HG02642 (cell line): ENCODE measurements around the gene LASP1.

Experiments
- ATAC-seq: cut with Tn5 transposase; IDR thresholded peaks from one replicate; pipeline ENCODE4 v1.9.1; 2021; ENCODE audit warnings: mild to moderate bottlenecking; ENCODE audit not compliant: unreplicated experiment, poor library complexity

Gene LASP1

DNA sequence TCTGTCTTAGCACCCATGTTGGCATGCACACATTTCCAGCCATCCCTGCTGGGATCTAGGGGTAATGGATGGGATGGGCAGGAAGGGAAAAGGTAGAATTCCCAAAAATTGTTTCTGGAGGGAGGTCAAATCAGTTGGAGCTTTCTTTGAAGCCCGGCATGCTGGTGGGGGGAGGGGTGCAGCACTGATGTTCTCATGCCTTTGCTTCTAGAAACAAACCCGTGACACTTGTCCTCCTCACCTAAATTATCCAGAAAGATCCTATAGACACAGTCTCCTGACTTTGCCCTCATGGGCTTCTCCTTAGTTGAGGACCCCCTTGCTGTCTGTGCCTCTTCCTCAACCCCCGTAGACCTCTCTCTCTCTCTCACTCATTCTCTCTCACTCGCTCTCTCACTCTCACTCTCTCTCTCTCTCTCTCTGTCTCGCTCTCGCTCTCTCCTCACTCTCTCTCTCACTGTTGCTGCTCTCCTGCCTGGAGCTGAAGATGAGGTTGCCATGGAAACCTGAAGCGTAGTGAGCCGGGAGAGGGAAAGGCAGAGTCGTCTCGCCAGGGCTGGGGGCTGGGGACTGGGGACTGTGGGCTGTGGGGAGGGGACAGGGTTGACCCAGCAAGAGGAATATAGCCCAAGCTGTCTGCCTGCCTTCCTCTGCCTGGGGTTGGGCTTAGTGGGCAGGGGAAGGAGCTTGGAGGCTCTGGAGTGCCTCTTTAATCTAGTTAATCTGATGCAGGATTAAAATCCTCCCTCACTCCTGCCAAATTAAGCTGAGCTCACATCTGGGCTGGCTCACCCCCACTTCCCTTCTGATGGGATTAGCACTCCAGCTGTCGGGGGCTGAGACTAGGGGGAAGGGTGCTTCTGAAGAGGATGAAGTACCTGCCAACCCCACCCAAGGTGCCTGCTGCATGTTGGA lies 16.1 kb downstream of the LASP1 start:
- ATAC-seq: no peak

DNA sequence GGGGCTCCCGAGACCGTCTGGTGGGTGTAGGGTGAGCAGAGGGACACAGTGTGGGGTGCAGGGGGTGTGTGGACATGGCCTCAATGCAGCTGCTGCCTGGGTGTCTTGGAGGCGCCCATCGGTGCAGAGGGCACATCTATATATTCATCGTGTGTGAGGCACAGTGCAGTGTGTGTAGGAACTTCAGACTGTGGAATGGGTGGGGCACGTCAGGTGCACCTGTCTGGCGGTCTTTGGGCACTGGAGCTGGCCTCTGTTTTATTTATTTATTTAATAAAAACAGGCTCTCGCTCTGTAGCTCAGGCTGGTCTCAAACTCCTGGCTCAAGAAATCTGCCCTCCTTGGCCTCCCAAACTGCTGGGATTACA lies 16.8 kb downstream of the LASP1 start:
- ATAC-seq: no peak

DNA sequence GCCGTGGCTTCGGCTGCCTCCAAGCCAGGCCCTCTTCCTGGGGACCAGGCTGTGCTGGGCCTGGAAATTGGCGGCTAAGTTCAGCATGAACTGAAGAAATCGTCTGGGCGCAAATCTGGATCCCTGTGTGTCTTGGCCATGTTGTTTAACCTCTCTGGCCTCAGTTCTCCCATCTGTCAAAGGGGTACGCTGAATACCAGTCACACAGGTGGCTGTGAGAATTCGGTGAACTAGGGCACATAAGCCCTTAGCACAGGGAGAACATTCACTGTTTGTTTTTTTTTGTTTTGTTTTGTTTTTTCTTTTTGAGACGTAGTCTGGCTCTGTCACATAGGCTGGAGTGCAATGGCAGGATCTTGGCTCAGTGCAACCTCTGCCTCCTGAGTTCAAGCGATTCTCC lies 19.0 kb downstream of the LASP1 start:
- no peak for ATAC-seq

DNA sequence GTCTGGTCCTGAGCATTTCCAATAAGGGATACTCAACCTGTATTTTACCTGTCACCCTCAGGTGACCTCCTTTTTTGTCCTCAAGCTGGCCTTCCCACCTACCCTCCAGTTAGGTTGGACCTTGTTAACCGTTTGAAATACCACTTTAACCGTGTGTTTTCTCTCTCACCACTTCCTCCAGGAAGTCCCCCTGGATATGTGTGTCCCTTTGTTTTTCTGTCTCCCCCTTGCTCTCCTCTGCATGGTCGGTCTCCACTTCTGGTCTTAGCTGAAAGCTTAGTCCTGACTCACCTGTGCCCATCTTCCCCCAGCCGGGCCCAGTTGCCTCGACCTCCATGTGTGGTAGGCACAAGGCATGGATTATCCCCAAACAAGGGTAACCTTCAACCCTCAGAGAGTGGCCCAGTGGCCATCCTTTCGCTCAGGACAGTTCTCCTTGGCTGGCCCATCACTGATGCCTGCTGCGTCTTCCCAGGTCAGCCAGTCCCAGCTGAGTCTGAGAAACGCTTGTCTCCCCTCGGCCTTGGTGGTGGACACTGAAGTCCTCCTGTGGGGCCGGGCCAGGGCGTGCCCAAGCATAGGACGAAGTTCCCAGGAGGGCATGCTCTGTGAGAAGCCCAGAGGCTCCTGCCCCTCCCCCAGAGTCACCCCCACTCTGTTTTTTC lies 20.0 kb downstream of the LASP1 start:
- no peak for ATAC-seq

DNA sequence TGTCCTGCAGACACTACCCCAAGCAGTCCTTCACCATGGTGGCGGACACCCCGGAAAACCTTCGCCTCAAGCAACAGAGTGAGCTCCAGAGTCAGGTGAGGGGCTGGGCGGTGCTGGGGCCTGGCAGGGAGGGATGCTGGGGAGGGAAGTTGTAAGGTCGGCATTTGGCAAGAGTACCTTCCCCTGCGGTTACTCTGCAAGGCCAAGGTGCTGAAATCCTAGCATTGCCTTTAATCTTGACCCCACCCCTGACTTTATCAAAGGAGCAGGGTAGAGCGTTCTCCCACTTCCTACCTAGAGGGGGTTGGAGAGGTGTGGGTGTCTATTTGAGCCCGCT lies 20.5 kb downstream of the LASP1 start:
- ATAC-seq: no peak

DNA sequence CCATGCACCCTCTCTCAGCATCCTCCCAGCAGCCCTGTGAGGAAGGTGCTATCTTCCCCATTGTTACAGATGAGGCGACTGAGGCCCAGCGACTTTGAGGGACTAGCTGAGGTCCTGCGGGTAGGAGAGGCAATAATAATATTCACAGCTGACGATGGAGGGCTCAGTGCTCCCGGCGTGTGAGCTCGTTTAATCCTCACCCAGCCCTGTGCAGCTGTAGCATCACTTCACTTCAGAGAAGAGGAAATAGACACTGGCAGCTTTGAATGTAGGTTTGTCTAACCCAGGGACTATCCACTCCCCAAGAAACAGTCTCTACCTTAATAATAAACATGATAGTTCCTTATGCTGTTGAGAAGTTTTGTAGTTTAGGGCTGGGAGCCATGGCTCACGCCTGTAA lies 21.6 kb downstream of the LASP1 start:
- ATAC-seq: no peak

DNA sequence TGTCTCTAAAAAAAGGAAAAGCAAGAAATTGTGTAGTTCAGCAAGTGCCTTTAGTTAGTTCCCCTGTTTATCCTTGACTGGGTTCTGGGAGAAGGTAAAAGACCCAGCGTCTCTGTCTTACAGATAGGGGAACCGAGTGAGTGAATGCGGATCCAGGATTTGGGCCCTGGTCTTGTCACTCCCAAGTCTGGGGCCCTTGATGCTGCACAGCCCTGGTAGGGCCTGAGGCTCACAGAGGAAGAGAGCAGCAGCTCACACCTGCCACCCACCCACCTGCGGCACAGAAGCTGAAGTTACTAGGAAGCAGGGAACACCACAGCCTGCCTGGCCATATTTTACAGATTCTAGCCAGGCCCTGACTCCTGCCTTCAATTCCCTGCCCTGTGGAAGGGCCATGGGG lies 22.2 kb downstream of the LASP1 start:
- no peak for ATAC-seq

DNA sequence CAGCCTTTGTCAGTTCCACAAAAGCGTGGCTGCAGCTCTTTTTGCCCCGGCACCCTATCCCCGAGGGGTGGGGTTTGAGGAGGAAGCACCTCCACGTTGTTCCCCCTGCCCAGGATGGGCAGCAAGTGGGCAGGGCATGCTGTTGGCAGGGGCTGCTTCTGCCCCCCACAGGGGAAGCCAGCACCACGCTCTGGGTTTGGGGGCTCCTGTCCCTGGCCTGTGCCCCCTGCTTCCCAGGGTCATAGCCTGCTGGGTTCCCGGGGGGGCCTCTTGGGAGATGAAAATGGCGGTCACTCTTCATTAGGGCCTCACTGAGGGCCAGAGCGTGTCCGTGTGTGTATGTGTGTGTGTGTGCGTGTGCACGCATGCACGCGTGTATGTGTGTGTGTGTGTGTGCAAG lies 22.8 kb downstream of the LASP1 start:
- ATAC-seq: no peak

DNA sequence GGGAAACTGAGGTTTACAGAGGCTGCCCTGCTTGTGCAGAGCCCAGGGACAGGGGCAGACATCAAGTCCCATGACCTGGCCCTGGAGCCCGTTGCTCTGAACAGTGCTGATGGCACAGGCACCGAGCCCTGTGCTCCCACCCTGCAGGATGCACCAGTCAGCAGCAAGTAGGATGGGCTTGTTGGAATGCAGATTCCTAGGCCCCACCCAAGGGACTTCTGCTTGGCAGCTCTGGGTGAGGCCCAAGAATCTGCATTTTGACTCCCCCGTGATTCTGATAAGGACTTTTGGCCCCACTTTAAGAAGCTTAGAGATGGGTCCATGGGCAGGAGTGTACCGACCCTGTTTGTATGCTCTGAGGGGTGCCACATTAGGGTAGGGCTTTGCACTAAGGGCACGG lies 23.3 kb downstream of the LASP1 start:
- ATAC-seq: no peak

DNA sequence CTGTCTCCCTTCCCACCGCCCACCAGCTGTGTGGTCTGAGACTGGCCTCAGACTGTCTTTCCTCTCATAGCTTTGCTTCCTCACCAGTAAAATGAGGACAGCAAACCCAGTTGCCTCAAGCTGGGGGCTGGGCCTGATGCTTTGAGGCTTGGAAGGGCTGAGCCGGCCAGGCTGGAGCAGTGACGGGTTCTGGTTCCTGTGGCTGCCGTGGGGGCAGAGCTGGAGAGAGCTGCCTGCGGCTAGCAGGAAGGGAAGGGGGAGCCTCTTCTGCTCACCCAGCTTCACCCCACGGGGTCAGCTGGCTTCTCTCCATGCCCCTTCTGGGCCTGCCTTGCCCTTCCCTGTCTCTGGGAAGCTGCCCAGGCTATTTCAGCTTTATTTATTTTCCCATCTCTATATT lies 23.7 kb downstream of the LASP1 start:
- ATAC-seq: no peak

DNA sequence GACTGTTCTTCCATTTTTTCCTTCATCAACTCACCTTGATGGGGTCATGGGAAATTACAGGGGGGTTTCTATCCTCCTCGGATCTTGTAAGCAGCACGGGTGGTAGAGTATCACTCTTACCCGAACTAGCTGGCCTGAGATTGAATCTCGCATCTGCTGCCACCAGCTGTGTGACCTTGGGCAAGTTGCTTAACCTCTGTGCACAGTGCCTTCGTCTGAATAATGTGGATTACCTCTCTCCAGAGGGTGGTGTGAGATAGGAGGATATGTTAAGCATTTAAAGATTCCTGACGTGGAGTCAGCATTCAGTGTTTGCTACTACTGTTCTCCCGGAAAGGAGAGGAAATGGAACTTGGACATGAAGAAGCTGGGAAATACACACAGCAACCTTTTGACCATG lies 24.4 kb downstream of the LASP1 start:
- no peak for ATAC-seq

DNA sequence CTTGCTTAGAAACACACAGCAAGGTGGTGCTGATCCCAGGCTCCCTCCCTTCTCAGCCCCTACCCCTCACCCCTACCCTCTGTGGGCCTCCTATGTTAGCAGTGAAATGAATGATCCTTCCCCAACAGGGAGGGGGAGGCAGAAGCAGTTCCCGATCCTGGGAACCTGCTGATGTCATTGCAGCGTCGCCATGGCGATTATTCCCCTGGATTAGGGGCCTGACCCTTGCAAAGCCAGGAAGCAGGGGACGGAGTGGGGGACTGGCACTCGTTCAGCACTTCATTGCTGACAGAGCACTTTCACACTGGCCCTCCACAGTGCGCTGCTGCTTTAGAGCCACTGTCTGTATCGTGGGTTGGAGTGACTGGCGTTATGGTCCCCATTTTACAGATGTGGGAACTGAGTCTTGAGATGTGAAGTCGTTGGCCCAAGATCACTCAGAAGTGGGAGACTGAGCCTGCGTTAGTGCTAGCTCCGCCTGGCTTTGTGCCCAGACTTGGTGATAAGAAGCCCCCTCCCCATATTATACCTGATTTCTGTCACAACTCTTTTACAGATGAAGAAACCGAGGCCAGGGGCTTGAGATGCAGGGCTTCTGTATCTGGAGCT lies 26.6 kb downstream of the LASP1 start:
- ATAC-seq: no peak

DNA sequence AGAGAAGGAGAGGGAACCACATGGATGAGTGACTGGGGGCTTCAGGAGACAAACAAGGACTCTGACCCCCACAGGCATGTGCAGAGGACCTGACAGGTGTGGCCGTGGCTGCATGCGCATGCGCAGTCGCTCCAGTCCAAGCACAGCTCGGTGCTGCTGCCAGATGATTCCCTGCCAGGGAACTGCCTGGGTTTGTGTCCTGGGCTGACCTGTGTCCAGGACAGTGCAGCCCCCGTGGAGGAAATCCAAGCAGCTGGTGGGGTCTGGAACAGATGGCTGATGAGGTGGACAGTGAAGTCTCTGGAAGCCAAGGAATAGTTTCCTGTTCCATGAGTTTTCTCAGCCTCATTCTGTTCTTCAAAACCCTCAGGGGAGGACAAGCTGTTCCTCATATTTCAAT lies 27.3 kb downstream of the LASP1 start:
- no peak for ATAC-seq

DNA sequence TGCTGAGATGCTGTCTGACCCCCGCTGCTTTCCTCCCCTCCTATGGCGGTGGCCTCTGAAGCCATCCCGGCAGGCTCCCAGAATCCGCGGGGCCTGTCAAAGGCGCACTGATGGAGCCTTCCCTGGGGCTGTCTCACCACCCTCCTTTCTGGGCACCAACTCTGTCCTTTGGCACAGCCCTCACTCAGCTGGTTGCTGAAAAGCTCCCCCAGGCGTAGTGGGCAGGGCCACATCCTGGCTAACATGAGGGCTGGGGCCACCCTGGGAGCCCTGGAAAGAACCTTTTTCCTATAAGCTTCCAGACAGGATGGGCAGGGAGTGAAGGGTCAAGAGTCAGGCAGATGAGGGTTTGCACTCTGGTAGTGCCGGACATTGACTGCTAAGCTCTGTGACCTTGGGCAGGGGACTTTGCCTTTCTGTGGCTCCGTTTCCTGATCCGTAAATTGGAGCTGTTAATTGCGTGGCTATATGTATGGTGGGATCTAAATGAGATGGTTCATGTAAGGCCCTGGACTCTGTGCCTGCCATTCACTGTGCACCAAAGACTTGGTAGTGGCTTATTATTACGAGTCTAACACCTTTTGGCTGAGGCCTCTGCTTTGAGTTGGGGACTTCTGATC lies 27.9 kb downstream of the LASP1 start:
- no peak for ATAC-seq

DNA sequence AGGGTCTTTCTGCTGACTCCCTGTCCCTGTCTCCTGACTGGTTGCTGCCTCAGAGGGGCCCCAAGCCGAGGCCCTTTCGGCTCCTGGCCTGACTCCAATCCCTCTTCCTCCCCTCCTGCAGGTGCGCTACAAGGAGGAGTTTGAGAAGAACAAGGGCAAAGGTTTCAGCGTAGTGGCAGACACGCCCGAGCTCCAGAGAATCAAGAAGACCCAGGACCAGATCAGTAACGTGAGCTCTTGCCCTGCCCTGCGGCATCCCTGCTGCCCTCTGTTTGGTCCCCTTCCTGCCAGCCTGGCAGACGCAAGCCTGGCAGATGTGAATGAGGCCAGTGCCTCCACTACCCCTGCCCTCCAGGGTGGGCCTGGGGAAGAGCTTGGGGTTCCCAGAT lies 28.4 kb downstream of the LASP1 start:
- ATAC-seq: peak; percentile 21

DNA sequence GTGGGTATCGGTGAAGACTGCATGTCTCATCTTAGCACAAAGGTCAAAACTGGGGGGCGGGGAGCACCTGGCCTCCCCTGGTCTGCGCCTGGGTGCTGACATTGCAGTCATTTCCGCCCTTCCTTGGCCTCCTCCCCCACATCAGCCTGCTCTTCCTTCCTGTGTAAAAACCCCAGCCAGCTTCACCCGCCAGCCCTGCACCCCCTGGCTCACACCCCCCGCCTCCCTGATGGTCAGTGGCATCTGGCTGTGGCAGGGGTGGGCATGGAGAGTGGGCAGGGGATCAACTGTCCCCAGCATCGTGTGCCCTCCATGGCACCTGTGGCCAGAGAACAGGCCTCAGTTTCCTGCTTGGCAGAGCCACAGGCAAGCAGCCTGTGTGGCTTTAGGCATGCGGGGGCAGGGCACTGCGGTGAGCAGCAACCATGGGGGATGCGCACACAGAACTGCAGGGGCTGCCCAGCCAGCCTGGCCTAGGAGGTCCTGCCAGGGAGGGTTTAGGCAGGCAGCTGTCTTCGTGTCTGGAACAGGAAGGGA lies 29.0 kb downstream of the LASP1 start:
- ATAC-seq: peak; percentile 81

DNA sequence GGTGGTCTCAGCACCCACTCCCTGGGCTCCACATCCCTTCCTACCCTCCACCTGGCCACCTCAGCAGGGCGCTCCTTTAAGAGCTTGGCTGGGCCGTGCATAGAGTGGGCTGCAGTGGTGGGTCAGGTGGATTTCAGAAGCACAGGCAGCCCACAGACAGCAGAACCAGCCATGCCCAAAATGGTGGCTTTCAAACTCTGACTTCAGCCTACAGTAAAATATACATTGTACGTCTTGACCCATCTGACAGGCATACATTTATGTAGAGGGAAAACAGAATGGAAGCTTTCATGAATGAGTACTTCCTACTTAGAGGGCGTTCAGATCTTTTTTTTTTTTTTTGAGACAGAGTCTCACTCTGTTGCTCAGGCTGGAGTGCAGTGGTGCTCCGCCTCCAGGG lies 29.6 kb downstream of the LASP1 start:
- ATAC-seq: no peak

DNA sequence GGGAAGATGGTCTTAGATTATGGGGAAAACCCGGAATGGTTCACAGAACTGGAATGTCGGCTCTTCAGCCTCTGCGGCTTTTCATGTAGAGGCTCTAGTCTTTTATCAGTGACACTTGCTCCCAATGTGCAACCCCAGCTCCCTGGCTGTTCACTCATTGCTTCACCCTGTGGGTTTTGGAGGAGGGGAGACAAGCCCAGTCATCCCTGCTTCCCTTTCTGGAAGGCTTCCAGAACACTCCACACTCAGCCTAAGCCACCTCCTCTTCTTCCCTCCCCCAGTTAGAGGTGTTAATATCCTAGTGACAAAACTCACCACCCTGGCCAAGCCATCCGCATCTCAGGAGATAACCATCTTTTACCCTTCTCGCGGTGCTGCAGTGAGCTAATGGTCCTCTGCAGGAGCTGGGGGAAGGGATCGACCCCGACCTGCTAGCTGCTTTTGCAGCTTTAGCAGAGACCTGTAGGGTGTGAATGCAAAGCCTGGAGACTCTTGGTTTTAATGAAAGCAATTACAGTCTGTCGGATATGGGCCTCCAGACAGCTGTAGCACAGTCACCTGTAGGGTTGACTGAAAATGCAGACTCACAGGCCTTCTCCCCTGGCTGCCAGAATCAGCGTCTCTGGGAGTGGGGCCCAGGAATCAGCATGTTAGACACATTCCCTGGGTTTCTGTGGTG lies 31.3 kb downstream of the LASP1 start:
- no peak for ATAC-seq

DNA sequence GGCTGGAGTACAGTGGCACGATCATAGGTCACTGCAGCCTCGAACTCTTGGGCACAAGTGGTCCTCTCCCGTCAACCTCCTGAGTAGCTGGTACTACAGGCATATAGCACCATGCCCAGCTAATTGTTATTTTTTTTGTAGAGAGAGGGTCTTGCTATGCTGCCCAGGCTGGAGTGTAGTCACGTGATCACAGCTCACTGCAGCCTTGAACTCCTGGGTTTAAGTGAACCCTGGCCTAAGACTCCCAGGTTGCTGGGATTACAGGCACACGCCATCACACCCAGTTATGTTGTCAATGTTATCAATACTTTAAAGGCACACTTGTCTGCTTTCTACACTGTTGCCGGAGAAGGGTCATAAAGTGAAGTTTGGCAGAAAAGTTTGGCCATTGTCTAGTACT lies 33.5 kb downstream of the LASP1 start:
- no peak for ATAC-seq

DNA sequence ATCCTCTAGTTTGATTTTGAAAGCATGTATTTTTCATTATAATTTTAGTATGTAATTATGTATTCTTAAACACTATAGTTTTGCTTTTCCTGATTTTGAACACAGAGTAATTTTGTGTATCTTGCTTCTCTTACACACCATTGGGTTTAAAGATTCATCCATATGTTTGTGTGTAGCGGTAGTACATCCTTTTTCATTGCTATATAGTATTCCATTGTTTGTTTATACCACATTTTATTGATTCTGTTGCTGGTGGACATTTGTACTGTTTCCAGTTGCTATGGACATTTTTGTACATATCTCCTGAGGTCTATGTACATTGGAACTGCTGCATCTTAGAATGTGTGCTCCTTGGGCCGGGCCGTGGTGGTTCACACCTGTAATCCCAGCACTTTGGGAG lies 35.0 kb downstream of the LASP1 start:
- no peak for ATAC-seq
